ENCODE data around the gene NOX4. TPM values are rescaled to one million over a fixed set of nuclear protein-coding genes. Genes with fewer than 3 reads are reported as not detected.

Gene NOX4
- total RNA-seq, 6 experiments from 2014 or later = 0.18 to 0.62 (median 0.20) TPM; not detected in 1

- DNase-seq = no peak
- Histone ChIP-seq H3K4me1 (no peaks in the 10 kb centered on the region), H3K27ac (no peak overlapping the region), H3K9me3 (no peaks in the 10 kb centered on the region), H3K36me3 (no peaks in the 10 kb centered on the region), H3K27me3 (no peaks in the 10 kb centered on the region), H3K4me3 (no peak overlapping the region)
- TF ChIP-seq, protein P1, sequence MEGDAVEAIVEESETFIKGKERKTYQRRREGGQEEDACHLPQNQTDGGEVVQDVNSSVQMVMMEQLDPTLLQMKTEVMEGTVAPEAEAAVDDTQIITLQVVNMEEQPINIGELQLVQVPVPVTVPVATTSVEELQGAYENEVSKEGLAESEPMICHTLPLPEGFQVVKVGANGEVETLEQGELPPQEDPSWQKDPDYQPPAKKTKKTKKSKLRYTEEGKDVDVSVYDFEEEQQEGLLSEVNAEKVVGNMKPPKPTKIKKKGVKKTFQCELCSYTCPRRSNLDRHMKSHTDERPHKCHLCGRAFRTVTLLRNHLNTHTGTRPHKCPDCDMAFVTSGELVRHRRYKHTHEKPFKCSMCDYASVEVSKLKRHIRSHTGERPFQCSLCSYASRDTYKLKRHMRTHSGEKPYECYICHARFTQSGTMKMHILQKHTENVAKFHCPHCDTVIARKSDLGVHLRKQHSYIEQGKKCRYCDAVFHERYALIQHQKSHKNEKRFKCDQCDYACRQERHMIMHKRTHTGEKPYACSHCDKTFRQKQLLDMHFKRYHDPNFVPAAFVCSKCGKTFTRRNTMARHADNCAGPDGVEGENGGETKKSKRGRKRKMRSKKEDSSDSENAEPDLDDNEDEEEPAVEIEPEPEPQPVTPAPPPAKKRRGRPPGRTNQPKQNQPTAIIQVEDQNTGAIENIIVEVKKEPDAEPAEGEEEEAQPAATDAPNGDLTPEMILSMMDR (IDR thresholded peaks at IDR 0.05) = no peak
- no peak for TF ChIP-seq POLR2A (IDR thresholded peaks at IDR 0.05)
- intact Hi-C loops (cut with DNase I) = no loop called here
- 58% methylated on average over 4 of the region's 4 CpGs for WGBS (ENCODE audit: insufficient coverage, low coverage, low lambda C conversion rate, missing lambda C conversion rate)
- no peak for ATAC-seq
These were observed 44.0 kb upstream of the NOX4 start for GRCh38 chr11:89535221-89535620.

DNA sequence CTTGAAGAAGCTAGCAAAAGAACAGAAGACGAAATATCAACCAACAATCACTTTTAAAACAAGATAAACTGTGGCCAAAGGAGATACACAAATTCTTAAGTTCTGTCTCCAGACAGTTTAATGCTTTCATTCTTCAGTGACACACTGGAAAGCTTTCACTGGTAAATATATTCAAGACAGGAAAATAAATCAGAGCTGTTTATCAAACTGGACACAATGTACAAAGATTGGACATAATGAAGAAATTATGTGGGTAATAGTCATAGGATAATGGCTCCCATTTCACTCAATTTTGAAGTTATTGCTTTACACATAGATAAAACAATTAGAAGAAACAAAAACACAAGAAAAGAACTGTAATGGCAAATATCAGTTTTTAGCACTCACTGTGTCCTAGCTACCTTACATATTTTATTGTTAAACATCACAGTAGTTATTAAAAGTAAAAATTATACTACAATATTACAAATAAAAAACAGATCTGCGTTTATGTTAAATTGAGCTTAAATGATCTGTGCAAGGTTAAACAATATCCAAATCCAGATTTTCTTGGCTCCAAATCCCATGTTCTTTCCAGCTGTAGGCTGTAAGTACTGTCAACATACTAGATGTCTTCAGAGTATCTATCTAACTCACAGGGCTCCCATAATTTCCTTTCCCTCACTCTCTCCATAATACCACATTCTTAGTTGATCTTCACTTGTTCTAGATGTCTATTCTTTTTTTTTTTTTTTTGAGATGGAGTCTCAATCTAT is 38.6 kb upstream of the NOX4 start:
- H3K4me1 ChIP-seq = no peaks in the 10 kb centered on the region
- no peak for DNase-seq
- H3K27me3 ChIP-seq = no peaks in the 10 kb centered on the region
- intact Hi-C loops (cut with DNase I) = no loop called here
- H3K4me3 ChIP-seq = no peak overlapping the region
- no peaks in the 10 kb centered on the region for H3K9me3 ChIP-seq
- no peaks in the 10 kb centered on the region for H3K36me3 ChIP-seq
- no peak for ATAC-seq
- no peak for TF ChIP-seq POLR2A (IDR thresholded peaks at IDR 0.05)
- no peak overlapping the region for H3K27ac ChIP-seq
- WGBS (ENCODE audit: insufficient coverage, low coverage, low lambda C conversion rate, missing lambda C conversion rate) = 50% methylated on average over 2 of the region's 2 CpGs

DNA sequence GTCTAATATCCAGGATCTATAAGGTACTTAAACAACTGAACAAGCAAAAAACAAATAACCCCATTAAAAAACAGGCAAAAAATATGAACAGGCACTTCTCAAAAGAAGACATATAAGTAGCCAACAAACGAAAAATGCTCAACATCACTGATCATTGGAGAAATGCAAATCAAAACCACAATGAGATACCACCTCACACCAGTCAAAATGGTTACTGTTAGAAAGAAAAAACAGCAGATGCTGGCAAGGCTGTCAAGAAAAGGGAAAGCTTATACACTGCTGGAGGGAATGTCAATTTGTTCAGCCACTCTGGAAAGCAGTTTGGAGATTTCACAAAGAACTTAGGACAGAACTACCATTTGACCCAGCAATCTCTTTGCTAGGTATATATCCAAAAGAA is 30.6 kb upstream of the NOX4 start:
- H3K27me3 ChIP-seq = no peaks in the 10 kb centered on the region
- TF ChIP-seq POLR2A (IDR thresholded peaks at IDR 0.05) = no peak
- TF ChIP-seq, protein P1 (IDR thresholded peaks at IDR 0.05) = no peak
- H3K9me3 ChIP-seq = no peaks in the 10 kb centered on the region
- H3K27ac ChIP-seq = no peak overlapping the region
- DNase-seq = no peak
- intact Hi-C loops (cut with DNase I) = no loop called here
- no peak for ATAC-seq
- no peak overlapping the region for H3K4me3 ChIP-seq
- no peaks in the 10 kb centered on the region for H3K4me1 ChIP-seq
- 23% methylated on average over 1 of the region's 1 CpG for WGBS (ENCODE audit: insufficient coverage, low coverage, low lambda C conversion rate, missing lambda C conversion rate)
- no peaks in the 10 kb centered on the region for H3K36me3 ChIP-seq

DNA sequence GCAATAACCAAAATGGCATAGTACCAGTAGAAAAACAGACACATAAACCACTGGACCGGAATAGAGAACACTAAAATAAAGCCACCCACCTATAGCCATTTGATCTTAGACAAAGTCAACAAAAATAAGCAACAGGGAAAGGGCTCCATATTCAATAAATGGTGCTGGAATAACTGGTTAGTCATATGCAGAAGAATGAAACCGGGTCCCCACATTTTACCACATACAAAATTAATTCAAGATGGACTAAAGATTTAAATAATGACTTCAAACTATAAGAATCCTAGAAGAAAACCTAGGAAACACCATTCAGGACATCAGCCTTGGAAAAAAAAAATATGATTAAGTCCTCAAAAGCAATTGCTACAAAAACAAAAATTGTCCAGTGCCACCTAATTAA is 30.1 kb upstream of the NOX4 start:
- Histone ChIP-seq H3K27me3 (no peaks in the 10 kb centered on the region), H3K36me3 (no peaks in the 10 kb centered on the region), H3K9me3 (no peaks in the 10 kb centered on the region), H3K4me1 (no peaks in the 10 kb centered on the region), H3K4me3 (no peak overlapping the region), H3K27ac (no peak overlapping the region)
- TF ChIP-seq POLR2A (IDR thresholded peaks at IDR 0.05) = no peak
- TF ChIP-seq, protein P1 (IDR thresholded peaks at IDR 0.05) = no peak
- 60% methylated on average over 2 of the region's 2 CpGs for WGBS (ENCODE audit: insufficient coverage, low coverage, low lambda C conversion rate, missing lambda C conversion rate)
- DNase-seq = no peak
- ATAC-seq = no peak
- intact Hi-C loops (cut with DNase I) = no loop called here

- no peak for DNase-seq
- Histone ChIP-seq H3K4me1 (no peaks in the 10 kb centered on the region), H3K27ac (no peak overlapping the region), H3K27me3 (no peaks in the 10 kb centered on the region), H3K36me3 (no peaks in the 10 kb centered on the region), H3K9me3 (no peaks in the 10 kb centered on the region), H3K4me3 (no peak overlapping the region)
- no peak for ATAC-seq
- WGBS (ENCODE audit: insufficient coverage, low coverage, low lambda C conversion rate, missing lambda C conversion rate) = 29% methylated on average over 2 of the region's 2 CpGs
- TF ChIP-seq, protein P1 (IDR thresholded peaks at IDR 0.05) = no peak
- no peak for TF ChIP-seq POLR2A (IDR thresholded peaks at IDR 0.05)
- intact Hi-C loops (cut with DNase I) = no loop called here
These were observed 25.3 kb upstream of the NOX4 start for GRCh38 chr11:89516496-89516895.
